Endodermal cell (in vitro differentiated cells): ENCODE data around the gene GPATCH1. TPM values are rescaled to one million over a fixed set of nuclear protein-coding genes. Genes with fewer than 3 reads are reported as not detected.

ENCODE experiments used
- DNase-seq: peaks from one replicate; pipeline ENCODE4 v3.0.0-alpha.2; 2017
- H3K27ac ChIP-seq: 2 replicates; pipeline ENCODE4 v1.5.1; 2013; ENCODE audit warnings: mild to moderate bottlenecking, low read depth, low read length, moderate library complexity
- H3K27me3 ChIP-seq: 2 replicates; pipeline ENCODE4 v1.6.1; 2013; ENCODE audit warnings: mild to moderate bottlenecking, low read length, moderate library complexity; ENCODE audit not compliant: insufficient read depth, control insufficient read depth, poor library complexity, severe bottlenecking
- H3K36me3 ChIP-seq: 2 replicates; pipeline ENCODE4 v1.7.0; 2013; ENCODE audit warnings: mild to moderate bottlenecking, low read length, moderate library complexity; ENCODE audit not compliant: control insufficient read depth, insufficient read depth
- H3K4me1 ChIP-seq: one replicate; pipeline ENCODE4 v1.7.0; 2013; ENCODE audit warnings: low read length; ENCODE audit not compliant: control insufficient read depth, insufficient read depth
- H3K4me3 ChIP-seq: 2 replicates; pipeline ENCODE4 v1.5.1; 2013; ENCODE audit warnings: mild to moderate bottlenecking, low read length, moderate library complexity
- H3K9ac ChIP-seq: 2 replicates; pipeline ENCODE4 v1.6.1; 2013; ENCODE audit warnings: mild to moderate bottlenecking, low read length, moderate library complexity; ENCODE audit not compliant: poor library complexity, severe bottlenecking; ENCODE audit errors: extremely low read depth
- H3K9me3 ChIP-seq: 2 replicates; pipeline ENCODE4 v1.6.1; 2013; ENCODE audit warnings: mild to moderate bottlenecking, low read length, moderate library complexity; ENCODE audit not compliant: control insufficient read depth
- H3K27ac Mint-ChIP-seq: 2 replicates; pipeline ENCODE4 v1.8.0; 2020; ENCODE audit warnings: mixed read lengths
- H3K27me3 Mint-ChIP-seq: 2 replicates; pipeline ENCODE4 v1.8.0; 2021; ENCODE audit warnings: mild to moderate bottlenecking, mixed read lengths; ENCODE audit not compliant: insufficient read depth
- H3K36me3 Mint-ChIP-seq: 2 replicates; pipeline ENCODE4 v1.8.0; 2020; ENCODE audit warnings: low read depth, mixed read lengths
- H3K4me1 Mint-ChIP-seq: 2 replicates; pipeline ENCODE4 v1.8.0; 2020; ENCODE audit warnings: mixed read lengths
- H3K4me3 Mint-ChIP-seq: 2 replicates; pipeline ENCODE4 v1.8.0; 2020; ENCODE audit warnings: mild to moderate bottlenecking, moderate library complexity, mixed read lengths
- H3K9me3 Mint-ChIP-seq: 2 replicates; pipeline ENCODE4 v1.8.0; 2020; ENCODE audit warnings: mild to moderate bottlenecking, mixed read lengths
- CTCF ChIP-seq: fragments of 200-600 bp; sonication (generic); conservative IDR thresholded peaks from 2 replicates; pipeline ENCODE4 v1.5.0; 2021; ENCODE audit warnings: antibody characterized with exemption, mild to moderate bottlenecking
- WGBS, 2 experiments: methylation state at CpG; one replicate each; pipeline versions ENCODE4 v1.1.5 to v1.1.7; 2013; ENCODE audit warnings: missing lambda C conversion rate in 2 of 2, mixed read lengths in 1 of 2; ENCODE audit not compliant: insufficient coverage in 1 of 2, insufficient read length in 1 of 2; 5-methylcytosine and 5-hydroxymethylcytosine counted together
- total RNA-seq, 2 donors: library from RNA; stranded (reverse); fragmentation: NEBNext Ultra II Directional in 1 of 2; extraction: Animal tissue kit (Norgen Biotek cat#: 25700) in 1 of 2; gene quantifications; 2 replicates in 1 of 2; 3 replicates in 1 of 2; pipeline ENCODE4 v1.2.1, GENCODE V29; 2021

The GPATCH1 gene
- total RNA-seq, 2 donors from 2014 or later = 10.1 to 11.2 TPM

GRCh38 chr19:33159149-33159548, 78.2 kb downstream of the GPATCH1 start:
- Histone ChIP-seq H3K4me1 (no peaks in the 10 kb centered on the region), H3K4me3 (no peak overlapping the region), H3K9ac (no peak overlapping the region), H3K27me3 (no peaks in the 10 kb centered on the region), H3K27ac (no peak overlapping the region), H3K9me3 (no peaks in the 10 kb centered on the region), H3K36me3 (no peaks in the 10 kb centered on the region)
- 100% methylated on average over 4 of the region's 4 CpGs; no CpG with 5 or more reads in 1 of the 2 experiments for WGBS, 2 experiments
- peak; percentile 5 for DNase-seq
- Mint-ChIP-seq H3K9me3 (peaks cover 10% of the 10 kb centered on the region), H3K27ac (no peak overlapping the region), H3K36me3 (peaks cover 2% of the 10 kb centered on the region), H3K4me1 (no peaks in the 10 kb centered on the region), H3K4me3 (no peak overlapping the region), H3K27me3 (no peaks in the 10 kb centered on the region)
- TF ChIP-seq CTCF = no peak

GRCh38 chr19:33159893-33160292, 78.9 kb downstream of the GPATCH1 start:
- Mint-ChIP-seq H3K4me3 (no peak overlapping the region), H3K36me3 (peaks cover 3% of the 10 kb centered on the region), H3K9me3 (peaks cover 14% of the 10 kb centered on the region), H3K4me1 (no peaks in the 10 kb centered on the region), H3K27me3 (no peaks in the 10 kb centered on the region), H3K27ac (no peak overlapping the region)
- no peak overlapping the region for H3K9ac ChIP-seq
- H3K4me3 ChIP-seq = no peak overlapping the region
- H3K4me1 ChIP-seq = no peaks in the 10 kb centered on the region
- H3K27me3 ChIP-seq = no peaks in the 10 kb centered on the region
- H3K36me3 ChIP-seq = no peaks in the 10 kb centered on the region
- peak; percentile 7 for DNase-seq
- H3K27ac ChIP-seq = no peak overlapping the region
- TF ChIP-seq CTCF = no peak
- H3K9me3 ChIP-seq = no peaks in the 10 kb centered on the region
- WGBS, 2 experiments = 90 to 97% methylated on average over 7 to 8 of the region's 8 CpGs

- 94 to 95% methylated on average over 3 to 4 of the region's 4 CpGs for WGBS, 2 experiments
- H3K4me1 ChIP-seq = no peaks in the 10 kb centered on the region
- no peak for TF ChIP-seq CTCF
- no peak overlapping the region for H3K9ac ChIP-seq
- H3K27me3 ChIP-seq = no peaks in the 10 kb centered on the region
- H3K4me3 Mint-ChIP-seq = no peak overlapping the region
- H3K36me3 Mint-ChIP-seq = peaks cover 3% of the 10 kb centered on the region
- H3K9me3 ChIP-seq = no peaks in the 10 kb centered on the region
- no peaks in the 10 kb centered on the region for H3K27me3 Mint-ChIP-seq
- H3K4me1 Mint-ChIP-seq = no peaks in the 10 kb centered on the region
- no peaks in the 10 kb centered on the region for H3K36me3 ChIP-seq
- peak; percentile 18 for DNase-seq
- H3K27ac ChIP-seq = no peak overlapping the region
- peaks cover 17% of the 10 kb centered on the region for H3K9me3 Mint-ChIP-seq
- no peak overlapping the region for H3K4me3 ChIP-seq
- no peak overlapping the region for H3K27ac Mint-ChIP-seq
These were observed 80.2 kb downstream of the GPATCH1 start for GRCh38 chr19:33161201-33161600.
